Putamen (tissue), 1 donor: ENCODE results near the gene HES2.
"Not testable (repeated sequence)": the region's sequence is repeated elsewhere in the genome, so short reads cannot be mapped to it uniquely, and the experiment has no call there.

Experiments
- DNase-seq: peaks from one replicate; pipeline ENCODE4 v3.0.0-alpha.2; 2016; ENCODE audit warnings: low spot score

The HES2 gene

GRCh38 chr1:6419804-6420453 is at the start of gene HES2:
Gene HES2 (minus strand): TSS chr1:6419919. CDS start chr1:6419820, 99 bp downstream.
- no peak for DNase-seq

GRCh38 chr1:6468729-6469461 is 49.2 kb upstream of the HES2 start:
- DNase-seq: no peak

- DNase-seq: no peak
These were observed 48.3 kb upstream of the HES2 start for GRCh38 chr1:6467744-6468688.

GRCh38 chr1:6467224-6467623 is 47.5 kb upstream of the HES2 start:
- DNase-seq: no peak

GRCh38 chr1:6466751-6467150 is 47.0 kb upstream of the HES2 start:
- DNase-seq: no peak

- DNase-seq: no peak
These were observed 46.3 kb upstream of the HES2 start, which contains the start of gene TNFRSF25 for GRCh38 chr1:6466023-6466422. Gene TNFRSF25 (minus strand): TSS chr1:6466173. CDS start chr1:6466107, 66 bp downstream.

DNA sequence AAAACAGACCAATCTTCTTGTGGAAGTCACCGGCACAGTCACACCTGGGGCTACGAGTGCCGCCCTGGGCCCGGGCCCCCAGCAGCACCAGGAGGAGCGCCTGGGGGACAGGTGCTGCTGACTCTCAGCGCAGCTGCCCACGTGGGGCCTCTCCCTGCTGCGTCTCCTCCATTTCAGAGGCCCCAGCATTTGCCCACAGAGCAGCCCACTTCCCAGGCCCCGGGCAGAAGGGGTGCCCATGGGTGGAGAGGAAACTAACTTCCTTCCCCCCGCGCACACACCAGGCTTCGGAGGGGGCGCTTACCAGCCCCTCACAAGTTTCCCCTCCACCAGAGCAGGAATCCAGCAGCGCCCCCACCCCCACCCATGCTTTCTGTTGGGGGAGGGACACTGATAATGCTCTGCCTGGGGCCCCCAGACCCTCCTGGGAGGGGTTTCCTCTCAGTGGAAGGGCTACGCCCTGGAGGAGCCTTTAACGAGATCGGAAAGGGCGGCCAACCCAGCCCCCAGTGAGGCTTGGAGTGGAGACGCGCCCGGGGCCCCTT is 45.8 kb upstream of the HES2 start:
- no peak for DNase-seq

- no peak for DNase-seq
These were observed 45.2 kb upstream of the HES2 start for GRCh38 chr1:6464915-6465314.

GRCh38 chr1:6464514-6464836 is 44.8 kb upstream of the HES2 start:
- DNase-seq: no peak

DNA sequence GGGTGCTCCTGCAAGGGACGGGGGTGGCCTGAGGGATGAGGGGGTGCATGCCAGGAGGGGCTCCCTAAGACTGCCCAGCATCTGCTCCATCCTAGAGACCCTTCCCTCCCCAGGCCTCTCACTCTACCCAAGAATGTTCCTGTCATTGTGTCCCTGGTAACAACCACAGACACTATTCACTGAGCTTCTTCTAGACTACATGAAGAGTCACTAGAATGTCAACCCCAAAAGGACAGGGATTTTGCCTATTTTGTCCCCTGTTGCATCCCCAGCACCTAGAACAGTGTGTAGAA is 43.3 kb upstream of the HES2 start:
- DNase-seq: no peak

- no peak for DNase-seq
These were observed 42.8 kb upstream of the HES2 start for GRCh38 chr1:6462412-6463119.

GRCh38 chr1:6461538-6462411 is 42.1 kb upstream of the HES2 start:
- DNase-seq: no peak

GRCh38 chr1:6461051-6461530 is 41.4 kb upstream of the HES2 start:
- DNase-seq: no peak

DNA sequence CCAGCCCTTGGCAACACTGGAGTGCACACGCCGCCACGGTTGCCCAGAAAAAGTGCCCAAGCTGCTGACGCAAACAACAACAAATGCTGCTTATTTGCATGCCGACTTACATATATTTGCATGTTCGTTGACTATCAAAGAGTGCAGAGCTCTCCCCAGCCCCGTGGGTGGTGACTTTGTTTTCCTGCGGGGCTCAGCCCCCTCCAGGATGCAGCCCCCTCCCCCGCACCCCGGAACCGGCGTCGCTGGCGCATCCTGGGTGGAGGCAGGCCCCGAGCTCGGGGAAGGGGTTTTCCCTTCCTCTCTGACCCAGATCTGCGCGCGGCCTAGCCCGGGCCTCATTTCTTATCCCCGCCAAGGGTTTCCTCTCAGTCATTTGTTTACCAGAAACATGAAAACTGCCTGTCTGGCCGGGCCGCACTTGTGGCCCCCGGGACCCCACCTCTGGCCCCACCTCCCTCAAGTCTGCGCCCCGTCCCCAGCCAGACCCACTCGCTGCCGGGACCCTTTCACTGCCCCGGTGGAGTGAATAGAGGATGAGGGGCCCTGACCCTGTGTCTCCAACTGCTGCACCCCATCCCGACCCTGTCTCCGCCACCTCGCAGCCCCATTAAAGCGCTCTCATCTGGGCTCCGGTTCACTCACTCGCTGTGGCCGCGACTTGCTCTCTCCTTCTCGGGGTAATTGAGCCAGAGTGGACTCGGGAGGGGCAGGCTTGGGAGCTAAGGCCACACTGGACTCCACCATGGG is 40.8 kb upstream of the HES2 start:
- DNase-seq: no peak

DNA sequence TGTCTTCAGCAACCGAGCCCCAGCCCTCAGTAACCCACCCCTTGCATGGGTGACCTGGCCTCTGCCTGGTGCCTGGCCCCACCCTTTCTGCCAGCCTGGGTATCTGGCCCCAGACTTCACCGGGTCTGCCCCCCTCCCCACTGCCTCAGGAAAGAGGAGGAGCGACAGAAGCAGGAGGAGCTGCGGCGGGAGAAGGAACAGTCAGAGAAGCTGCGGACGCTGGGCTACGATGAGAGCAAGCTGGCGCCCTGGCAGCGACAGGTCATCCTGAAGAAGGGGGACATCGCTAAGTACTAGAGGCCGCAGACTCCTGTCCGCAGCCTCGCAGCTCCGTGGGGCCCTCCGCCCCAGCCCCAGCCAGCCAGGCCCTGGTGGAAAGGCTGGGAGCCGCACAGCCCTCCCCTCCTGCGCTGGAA is 40.1 kb upstream of the HES2 start:
- DNase-seq: no peak

- DNase-seq: no peak
These were observed 37.2 kb upstream of the HES2 start for GRCh38 chr1:6456800-6457466.

- DNase-seq: not testable (repeated sequence)
These were observed 36.2 kb upstream of the HES2 start for GRCh38 chr1:6455752-6456520.

DNA sequence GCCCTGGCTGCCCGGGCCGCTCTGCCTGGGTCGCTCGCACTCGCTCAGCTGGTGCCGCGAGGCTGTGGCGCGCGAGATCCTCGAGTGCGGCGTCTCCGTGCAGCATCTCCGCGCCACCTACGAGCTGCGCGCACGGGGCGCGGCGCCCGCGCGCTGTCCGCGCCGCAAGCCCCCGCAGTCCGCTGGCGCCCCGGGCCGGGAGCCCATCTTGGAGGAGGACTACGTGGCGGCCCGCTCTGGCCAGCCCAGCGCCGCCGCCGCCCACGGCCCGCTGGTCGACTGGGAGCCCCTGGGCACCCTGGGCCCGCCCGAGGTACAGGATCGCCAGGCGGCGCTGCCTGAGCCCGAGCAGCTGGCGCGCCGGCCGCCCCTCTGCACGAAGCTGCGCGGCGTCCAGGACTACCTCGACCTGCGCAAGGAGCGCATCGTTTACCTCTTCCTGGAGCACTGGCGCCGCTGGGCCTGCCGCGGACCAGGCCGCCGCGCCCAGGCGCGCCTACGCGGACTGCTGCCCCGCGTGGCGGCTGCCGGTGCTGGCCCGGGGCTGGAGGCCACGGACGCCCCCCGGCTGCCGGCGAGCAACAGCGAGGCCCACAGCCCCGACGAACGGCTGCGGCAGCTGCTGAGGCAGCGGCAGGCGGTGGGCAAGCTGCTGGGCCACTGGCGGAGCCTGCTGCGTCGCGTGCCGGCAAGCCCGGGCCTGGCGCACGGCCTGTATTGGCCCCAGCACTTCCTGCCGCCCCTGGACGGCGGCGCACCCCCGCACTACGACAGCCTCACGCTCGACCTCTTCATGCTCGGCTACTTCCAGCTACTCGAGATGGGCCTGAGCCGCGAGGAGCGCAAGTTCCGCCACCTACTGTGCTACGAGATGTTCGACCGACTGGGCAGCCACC is 35.4 kb upstream of the HES2 start:
- DNase-seq: no peak
